Heart right ventricle (tissue), 16 donors: ENCODE measurements around the gene FNDC10. TPM values are rescaled to one million over a fixed set of nuclear protein-coding genes. Genes with fewer than 3 reads are reported as not detected.
A peak's percentile ranks its signal among the peaks of the same experiment; 100 is the strongest.

ENCODE experiments used
- ATAC-seq, 8 donors: fragments of 200-7000 bp; cut with Tn5 transposase; one replicate each; pipeline ENCODE4 v1.9.1; 2020; ENCODE audit warnings: mild to moderate bottlenecking in 8 of 8, moderate library complexity in 8 of 8, moderate number of reproducible peaks in 1 of 8
- DNase-seq, 2 donors: peaks; one replicate each; pipeline ENCODE4 v3.0.0-alpha.2; 2020
- H3K27ac ChIP-seq, 10 donors: fragments of 200-600 bp; sonication (generic) in 2 of 10; one replicate each; pipeline versions ENCODE4 v1.5.0 to v1.8.0; 2020 to 2022; ENCODE audit warnings: mild to moderate bottlenecking in 3 of 10
- H3K27me3 ChIP-seq, 7 donors: fragments of 200-600 bp; one replicate each; pipeline ENCODE4 v1.8.0; 2021 to 2022; ENCODE audit warnings: mild to moderate bottlenecking in 2 of 7
- H3K36me3 ChIP-seq, 9 donors: fragments of 200-600 bp; sonication (generic) in 1 of 9; one replicate each; pipeline versions ENCODE4 v1.5.0 to v1.8.0; 2020 to 2022; ENCODE audit warnings: mild to moderate bottlenecking in 2 of 9
- H3K4me1 ChIP-seq, 9 donors: fragments of 200-600 bp; sonication (generic) in 1 of 9; one replicate each; pipeline versions ENCODE4 v1.5.0 to v1.8.0; 2020 to 2022; ENCODE audit warnings: mild to moderate bottlenecking in 4 of 9
- H3K4me3 ChIP-seq, 10 donors: fragments of 200-600 bp; sonication (generic) in 2 of 10; one replicate each; pipeline versions ENCODE4 v1.5.0 to v1.8.0; 2020 to 2022; ENCODE audit warnings: mild to moderate bottlenecking in 7 of 10, moderate library complexity in 2 of 10
- H3K9me3 ChIP-seq, 11 donors: fragments of 200-600 bp in 10 of 11; sonication (generic) in 2 of 11; one replicate each; pipeline versions ENCODE4 v1.5.0 to v1.8.0; 2013 to 2022; ENCODE audit warnings: mild to moderate bottlenecking in 2 of 11, control low read depth in 1 of 11, moderate library complexity in 1 of 11
- CTCF ChIP-seq, 9 donors: fragments of 200-600 bp; sonication (generic) in 2 of 9; IDR thresholded peaks; one replicate each; pipeline versions ENCODE4 v1.5.0 to v1.8.0; 2021 to 2022; ENCODE audit warnings: antibody characterized with exemption in 9 of 9, mild to moderate bottlenecking in 5 of 9, moderate library complexity in 1 of 9
- WGBS, 2 donors: extraction: QIAGEN DNeasy Blood & Tissue Kit; methylation state at CpG; one replicate each; pipeline ENCODE4 v1.1.7; 2013; ENCODE audit warnings: inconsistent platforms in 1 of 2; 5-methylcytosine and 5-hydroxymethylcytosine counted together
- intact Hi-C, 10 donors: fragments of 100-400 bp; cut with DNase I; formaldehyde crosslinking; loops; one replicate each; pipeline versions ENCODE4 v1.11.1 to v1.14.2; 2022
- polyA plus RNA-seq, 2 donors: library from polyadenylated mRNA; stranded (reverse); fragments of 200-250 nt; gene quantifications; one replicate each; pipeline ENCODE4 v1.2.3, GENCODE V29; 2013
- total RNA-seq, 10 donors: library from RNA; stranded (reverse); fragmentation: NEBNext Ultra II Directional in 3 of 10; extraction: Animal tissue kit (Norgen Biotek cat#: 25700) in 3 of 10; gene quantifications; one replicate each; pipeline versions ENCODE4 v1.2.1 to v1.2.4, GENCODE V29; 2021 to 2023
- donor health status: Arrhythmogenic right ventricular cardiomyopathy.
- donor health status: ischemic (EF 13 %, LVEDD 7.1; RV severe dilation, severe dysfunction).
- donor health status: healthy with polysubstance abuse.
- donor health status: DM: no; HTN: yes; CAD: no.
- donor health status: DM: no; HTN: no; CAD: no.
- donor health status: ischemic (EF 25% LVEDD 6.9; RV normal size, moderate dysfunction).
- donor health status: ischemic (EF 25% LVEDD 5.7; RV mildly dilated, moderate dysfunction).
- donor health status: healthy.
- donor health status: DM: yes; HTN: yes; CAD: no.
- donor health status: Ischemic cardiomyopathy.
- donor health status: ischemic (EF 35%, LVEDD 5.7; RV mildly dilated, moderate dysfunction).
- donor health status: nonischemic (EF 11% LVEDD 7.7; RV severe dilation, severe dysfunction).
- donor health status: DM: yes; HTN: yes; CAD: no.
- donor health status: PGD.
- donor health status: ischemic (EF 29% LVEDD 5.4; RV normal size, mild dysfunction).
- donor health status: nonischemic (EF 23%, LVEDD 6.1; RV moderate dilation, normal function).

Gene FNDC10
- total and polyA plus RNA-seq, 12 donors: 0.66 to 5.9 (median 2.3) TPM

- Histone ChIP-seq H3K4me1 (peaks cover 4 to 52% (median 18%) of the 10 kb centered on the region in 9 donors), H3K9me3 (no peaks in the 10 kb centered on the region), H3K36me3 (peaks cover 0 to 38% (median 5%) of the 10 kb centered on the region in 9 donors), H3K27me3 (peaks cover 0 to 2% (median 0%) of the 10 kb centered on the region in 7 donors), H3K4me3 (no peak overlapping the region), H3K27ac (no peak overlapping the region)
- 95 to 97% methylated on average over 33 of the region's 33 CpGs for whole genome bisulfite sequencing, 2 donors
- intact Hi-C loops: no loop called here
- DNase-seq (no peak), ATAC-seq (no peak)
- no peak for TF ChIP-seq CTCF (IDR thresholded peaks at IDR 0.05)
These were observed 23.3 kb upstream of the FNDC10 start for GRCh38 chr1:1623181-1623630.

- Histone ChIP-seq H3K4me3 (no peak overlapping the region), H3K4me1 (peaks cover 4 to 53% (median 18%) of the 10 kb centered on the region in 9 donors), H3K36me3 (peaks cover 0 to 38% (median under 1%) of the 10 kb centered on the region in 9 donors), H3K9me3 (no peaks in the 10 kb centered on the region), H3K27ac (no peak overlapping the region), H3K27me3 (no peaks in the 10 kb centered on the region)
- intact Hi-C loops: no loop called here
- ATAC-seq (no peak), DNase-seq (no peak)
- TF ChIP-seq CTCF (IDR thresholded peaks at IDR 0.05): no peak
- whole genome bisulfite sequencing, 2 donors: 91 to 93% methylated on average over 17 of the region's 17 CpGs
These were observed 22.8 kb upstream of the FNDC10 start for GRCh38 chr1:1622788-1623094.

GRCh38 chr1:1622010-1622787, 22.3 kb upstream of the FNDC10 start:
- Histone ChIP-seq H3K27ac (peak overlapping the region in 2 of 10 donors; percentile 12 to 73), H3K4me1 (peaks cover 4 to 58% (median 24%) of the 10 kb centered on the region in 9 donors), H3K9me3 (no peaks in the 10 kb centered on the region), H3K36me3 (peaks cover 0 to 38% (median 0%) of the 10 kb centered on the region in 9 donors), H3K27me3 (no peaks in the 10 kb centered on the region), H3K4me3 (no peak overlapping the region)
- DNase-seq (no peak), ATAC-seq (no peak)
- intact Hi-C loops: no loop called here
- 85 to 90% methylated on average over 21 of the region's 21 CpGs for WGBS, 2 donors
- no peak for TF ChIP-seq CTCF (IDR thresholded peaks at IDR 0.05)

- Histone ChIP-seq H3K27me3 (no peaks in the 10 kb centered on the region), H3K9me3 (no peaks in the 10 kb centered on the region), H3K4me3 (no peak overlapping the region), H3K27ac (peak overlapping the region in 7 of 10 donors; percentile 5 to 80 (median 66)), H3K4me1 (peaks cover 11 to 65% (median 32%) of the 10 kb centered on the region in 9 donors), H3K36me3 (peaks cover 0 to 34% (median 0%) of the 10 kb centered on the region in 9 donors)
- no peak for TF ChIP-seq CTCF (IDR thresholded peaks at IDR 0.05)
- DNase-seq: peak in 1 of 2 donors; percentile 13
- 80 to 82% methylated on average over 31 of the region's 31 CpGs for WGBS, 2 donors
- intact Hi-C loops: no loop called here
- no peak for ATAC-seq
These were observed 21.5 kb upstream of the FNDC10 start for GRCh38 chr1:1621173-1622009.
